Stomach (tissue), 19 donors: ENCODE data around the gene PACRGL. TPM values are rescaled to one million over a fixed set of nuclear protein-coding genes. Genes with fewer than 3 reads are reported as not detected.
A peak's percentile ranks its signal among the peaks of the same experiment; 100 is the strongest.

Source experiments
- DNase-seq, 2 donors: peaks; one replicate each; pipeline versions ENCODE4 v3.0.0 to v3.0.0-alpha.2; 2013 to 2019
- H3K27ac ChIP-seq, 5 donors: fragments of 200-600 bp in 4 of 5; sonication (generic) in 4 of 5; one replicate each; pipeline ENCODE4 v1.5.1; 2013 to 2019; ENCODE audit warnings: mild to moderate bottlenecking in 1 of 5, moderate library complexity in 1 of 5
- H3K27me3 ChIP-seq, 3 donors: fragments of 200-600 bp; sonication (generic); one replicate each; pipeline ENCODE4 v1.5.1; 2017 to 2019; ENCODE audit warnings: mixed run types in 1 of 3
- H3K36me3 ChIP-seq, 4 donors: fragments of 200-600 bp; sonication (generic); 1 replicate in 3 of 4; 2 replicates in 1 of 4; pipeline ENCODE4 v1.5.1; 2016 to 2019
- H3K4me1 ChIP-seq, 4 donors: fragments of 200-600 bp; sonication (generic); one replicate each; pipeline ENCODE4 v1.5.1; 2016 to 2019
- H3K4me3 ChIP-seq, 4 donors: fragments of 200-600 bp; sonication (generic) in 3 of 4; one replicate each; pipeline ENCODE4 v1.5.1; 2016 to 2019; ENCODE audit warnings: mild to moderate bottlenecking in 1 of 4
- H3K9me3 ChIP-seq, 4 donors: fragments of 200-600 bp; sonication (generic); one replicate each; pipeline ENCODE4 v1.5.1; 2016 to 2019
- CTCF ChIP-seq, 7 experiments: fragments of 450-650 bp in 4 of 7; fragments of 200-600 bp in 3 of 7; sonication (generic) in 3 of 7; IDR thresholded peaks; one replicate each; pipeline ENCODE4 v1.5.1; 2016 to 2019; ENCODE audit warnings: antibody characterized with exemption in 7 of 7, control low read depth in 2 of 7, mild to moderate bottlenecking in 1 of 7
- EP300 ChIP-seq: sonication (generic); formaldehyde crosslinking; IDR thresholded peaks from one replicate; pipeline ENCODE4 v1.6.1; 2017; ENCODE audit warnings: antibody characterized with exemption
- POLR2A ChIP-seq, 4 donors: fragments of 450-650 bp; IDR thresholded peaks; one replicate each; pipeline ENCODE4 v1.6.1; 2016; ENCODE audit warnings: antibody characterized with exemption in 4 of 4, control low read depth in 2 of 4, mild to moderate bottlenecking in 1 of 4, moderate library complexity in 1 of 4
- POLR2AphosphoS5 ChIP-seq, 3 donors: sonication (generic); formaldehyde crosslinking; IDR thresholded peaks; one replicate each; pipeline ENCODE4 v1.6.1; 2016; ENCODE audit warnings: antibody characterized with exemption in 3 of 3
- WGBS, 5 donors: extraction: QIAGEN DNeasy Blood & Tissue Kit in 3 of 5; methylation state at CpG; one replicate each; pipeline versions ENCODE4 v1.1.5 to v1.1.7; 2013 to 2018; 5-methylcytosine and 5-hydroxymethylcytosine counted together
- intact Hi-C: fragments of 100-400 bp; cut with DNase I; formaldehyde crosslinking; loops from one replicate; pipeline ENCODE4 v1.15.1; 2023; ENCODE audit warnings: low total_unique reads
- long read RNA-seq, 10 donors: transcript quantifications; one replicate each; lab custom pipeline, GENCODE V29; 2026
- polyA plus RNA-seq, 3 donors: library from polyadenylated mRNA; stranded (reverse); fragments of 200-250 nt; gene quantifications; one replicate each; pipeline ENCODE4 v1.2.3, GENCODE V29; 2013
- total RNA-seq, 5 donors: library from RNA; depleted of rRNA; stranded (reverse); fragments of >200 nt; gene quantifications; one replicate each; pipeline versions ENCODE4 v1.1.0 to v1.2.3, GENCODE V29; 2014 to 2016
- donor health status: healthy with polysubstance abuse.
- donor health status: Bipolar disorder and iron deficiency.
- donor health status: healthy.

Gene PACRGL
- total RNA-seq (100 to 1,000 TPM in 1 of 5 donors, 10 to 100 TPM in 4; 34.2 to 223 (median 40.3) TPM), polyA plus RNA-seq (10 to 100 TPM in 1 of 3 donors, 1 to 10 TPM in 2; 7.0 to 11.9 (median 7.6) TPM)
- long read RNA-seq, donor 1: 0 reads
- long read RNA-seq, donor 2: 0 reads
- long read RNA-seq, donor 3: 0 reads
- long read RNA-seq, donor 4: 0 reads
- long read RNA-seq, donor 5, partial matches to known transcripts: 0 of 1 reads
- long read RNA-seq, donor 5, other reads (novel, unspliced or antisense): 0 of 1 reads
- long read RNA-seq, donor 6: 0 reads
- long read RNA-seq, donor 7: 0 reads
- long read RNA-seq, donor 8: 0 reads
- long read RNA-seq, donor 9: 0 reads
- long read RNA-seq, donor 10, partial matches to known transcripts: 5 of 5 reads
- long read RNA-seq, donor 10, other reads (novel, unspliced or antisense): 0 of 5 reads

GRCh38 chr4:20700007-20700761 lies at the start of gene PACRGL:
Gene PACRGL, plus strand, starts transcription at chr4:20700458. Its CDS starts 4,024 bp downstream, at chr4:20704482.
- H3K4me1 ChIP-seq: peaks cover 17 to 24% (median 21%) of the 10 kb centered on the region in 4 donors
- H3K27me3 ChIP-seq: no peaks in the 10 kb centered on the region
- intact Hi-C loops: no loop called here
- H3K4me3 ChIP-seq: peak within 1 kb of the TSS; percentile 81 to 95 (median 88)
- H3K27ac ChIP-seq: peak within 1 kb of the TSS; percentile 78 to 88 (median 85)
- TF ChIP-seq POLR2AphosphoS5 (IDR thresholded peaks at IDR 0.05) (peak; percentile 55 to 85 (median 58)), POLR2A (IDR thresholded peaks at IDR 0.05) (peak in 1 of 4 donors; percentile 20), EP300 (no peak), CTCF (IDR thresholded peaks at IDR 0.05) (no peak)
- DNase-seq: peak; percentile 93 to 98
- H3K9me3 ChIP-seq: no peaks in the 10 kb centered on the region
- WGBS, 5 donors: 0 to 1% (median 0%) methylated on average over 24 to 60 of the region's 60 CpGs
- H3K36me3 ChIP-seq: peaks cover 9 to 11% (median 10%) of the 10 kb centered on the region in 4 donors

GRCh38 chr4:20652226-20652885 lies 47.9 kb upstream of the PACRGL start:
- no peaks in the 10 kb centered on the region for H3K27me3 ChIP-seq
- DNase-seq: no peak
- H3K9me3 ChIP-seq: no peaks in the 10 kb centered on the region
- WGBS, 5 donors: 74 to 94% (median 77%) methylated on average over 1 of the region's 1 CpG
- no peaks in the 10 kb centered on the region for H3K4me1 ChIP-seq
- no peak overlapping the region for H3K4me3 ChIP-seq
- H3K36me3 ChIP-seq: no peaks in the 10 kb centered on the region
- no peak overlapping the region for H3K27ac ChIP-seq
- intact Hi-C loops: no loop called here
- no peak for TF ChIP-seq EP300
- TF ChIP-seq CTCF (IDR thresholded peaks at IDR 0.05): no peak
- TF ChIP-seq POLR2A (IDR thresholded peaks at IDR 0.05): no peak
- TF ChIP-seq POLR2AphosphoS5 (IDR thresholded peaks at IDR 0.05): no peak

- Histone ChIP-seq H3K4me1 (no peaks in the 10 kb centered on the region), H3K36me3 (no peaks in the 10 kb centered on the region), H3K27ac (no peak overlapping the region), H3K27me3 (no peaks in the 10 kb centered on the region), H3K4me3 (no peak overlapping the region), H3K9me3 (no peaks in the 10 kb centered on the region)
- intact Hi-C loops: no loop called here
- 71 to 78% (median 73%) methylated on average over 4 of the region's 4 CpGs for WGBS, 5 donors
- TF ChIP-seq EP300: no peak
- TF ChIP-seq POLR2A (IDR thresholded peaks at IDR 0.05): no peak
- no peak for TF ChIP-seq POLR2AphosphoS5 (IDR thresholded peaks at IDR 0.05)
- TF ChIP-seq CTCF (IDR thresholded peaks at IDR 0.05): no peak
- no peak for DNase-seq
These were observed 41.8 kb upstream of the PACRGL start for GRCh38 chr4:20658456-20658855.

- no peak overlapping the region for H3K27ac ChIP-seq
- no peaks in the 10 kb centered on the region for H3K27me3 ChIP-seq
- H3K4me3 ChIP-seq: no peak overlapping the region
- intact Hi-C loops: no loop called here
- H3K36me3 ChIP-seq: no peaks in the 10 kb centered on the region
- no peaks in the 10 kb centered on the region for H3K4me1 ChIP-seq
- no peak for TF ChIP-seq CTCF (IDR thresholded peaks at IDR 0.05)
- TF ChIP-seq EP300: no peak
- TF ChIP-seq POLR2AphosphoS5 (IDR thresholded peaks at IDR 0.05): no peak
- no peak for TF ChIP-seq POLR2A (IDR thresholded peaks at IDR 0.05)
- no peaks in the 10 kb centered on the region for H3K9me3 ChIP-seq
- 0 to 66% (median 48%) methylated on average over 1 of the region's 1 CpG for WGBS, 5 donors
- DNase-seq: no peak
These were observed 37.4 kb upstream of the PACRGL start for GRCh38 chr4:20662851-20663250.
